Activated CD8-positive, alpha-beta T cell treated with anti-CD3 and anti-CD28 coated beads, Interleukin-2, amount 10 ng/mL, durations not matched to agents 7 days and 5 days (primary cell): ENCODE data around the gene EPHA1. TPM values are rescaled to one million over a fixed set of nuclear protein-coding genes. Genes with fewer than 3 reads are reported as not detected.
"Not testable (repeated sequence)": the region's sequence is repeated elsewhere in the genome, so short reads cannot be mapped to it uniquely, and the experiment has no call there.

Experiments
- ATAC-seq: fragments of 150-1000 bp; cut with Tn5 transposase; one replicate; pipeline ENCODE4 v1.10.0; 2021; ENCODE audit warnings: moderate library complexity
- CTCF ChIA-PET: fragments of 350-600 bp; sonication (Branson Sonifier 250); formaldehyde crosslinking; loops from one replicate; lab custom pipeline; 2021; ENCODE audit warnings: antibody characterized with exemption; lab: Charles Lee
- POLR2A ChIA-PET: fragments of 350-600 bp; sonication (Branson Sonifier 250); formaldehyde crosslinking; loops from one replicate; lab custom pipeline; 2021; ENCODE audit warnings: antibody characterized with exemption; lab: Charles Lee
- DNase-seq: peaks from one replicate; pipeline ENCODE4 v3.0.0-alpha.2; 2020
- H3K27ac Mint-ChIP-seq: one replicate; pipeline ENCODE4 v1.8.0; 2021; ENCODE audit warnings: mild to moderate bottlenecking, mixed read lengths
- H3K27me3 Mint-ChIP-seq: one replicate; pipeline ENCODE4 v1.8.0; 2021; ENCODE audit warnings: low read depth, mixed read lengths
- H3K36me3 Mint-ChIP-seq: one replicate; pipeline ENCODE4 v1.8.0; 2021; ENCODE audit warnings: low read depth, mixed read lengths
- H3K4me1 Mint-ChIP-seq: one replicate; pipeline ENCODE4 v1.8.0; 2021; ENCODE audit warnings: low read depth, mixed read lengths
- H3K4me3 Mint-ChIP-seq: one replicate; pipeline ENCODE4 v1.8.0; 2021; ENCODE audit warnings: mild to moderate bottlenecking, mixed read lengths
- H3K9me3 Mint-ChIP-seq: one replicate; pipeline ENCODE4 v1.8.0; 2022; ENCODE audit warnings: mixed read lengths; ENCODE audit not compliant: insufficient read depth
- total RNA-seq, 2 experiments: library from RNA; stranded (reverse); gene quantifications; one replicate each; pipeline ENCODE4 v1.2.3, GENCODE V29; 2021

The EPHA1 gene
- total RNA-seq, 2 experiments from 2014 or later: 12.4 to 15.7 TPM

DNA sequence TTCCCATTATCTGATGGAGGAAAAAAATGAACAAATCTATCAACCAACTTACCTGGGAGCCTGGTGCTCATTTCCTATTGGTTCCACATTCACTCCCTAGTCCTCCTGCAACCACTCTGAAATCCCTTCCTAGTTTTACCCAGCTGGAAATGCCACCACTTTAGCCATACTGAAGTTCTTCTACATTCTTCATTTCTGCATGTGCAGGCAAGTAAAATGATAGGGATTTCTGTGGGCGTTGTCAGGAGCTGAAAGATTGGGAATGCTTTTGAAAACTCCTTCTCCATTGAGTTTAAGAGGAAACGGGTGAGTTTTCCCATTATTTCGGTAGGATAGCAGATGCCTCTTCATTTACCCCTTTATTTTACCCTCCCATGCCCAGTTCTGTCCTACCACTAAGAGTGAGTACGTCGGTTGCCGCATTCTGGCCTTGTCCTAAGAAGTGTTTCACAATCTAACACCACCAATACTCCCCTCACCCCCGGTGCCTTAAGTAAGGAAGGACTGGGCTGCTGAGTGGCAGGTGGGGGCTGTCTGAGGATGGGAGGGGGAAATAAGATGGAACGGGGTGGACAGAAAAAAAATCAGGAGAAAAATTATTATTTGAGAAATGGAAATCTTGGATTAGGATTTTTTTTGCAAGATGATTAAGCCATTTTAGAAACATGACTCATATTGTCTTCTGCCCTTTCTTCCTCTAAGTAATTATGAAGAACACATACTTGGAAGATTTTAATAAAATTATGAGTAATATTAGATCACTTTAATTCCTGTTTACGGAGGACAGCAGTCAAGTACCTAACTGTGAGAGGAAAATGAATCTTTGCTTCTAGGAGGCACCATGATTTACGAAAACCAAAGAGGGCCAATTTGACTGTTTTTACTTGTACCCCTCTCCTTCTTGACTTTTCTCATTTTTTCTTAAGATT, 21.4 kb upstream of the EPHA1 start:
- ChIA-PET POLR2A (no interaction called here), CTCF (no interaction called here)
- H3K9me3 Mint-ChIP-seq: no peaks in the 10 kb centered on the region
- no peak overlapping the region for H3K4me3 Mint-ChIP-seq
- peaks cover 4% of the 10 kb centered on the region for H3K27me3 Mint-ChIP-seq
- no peak overlapping the region for H3K27ac Mint-ChIP-seq
- H3K36me3 Mint-ChIP-seq: no peaks in the 10 kb centered on the region
- ATAC-seq (no peak), DNase-seq (no peak)
- peaks cover 13% of the 10 kb centered on the region for H3K4me1 Mint-ChIP-seq

DNA sequence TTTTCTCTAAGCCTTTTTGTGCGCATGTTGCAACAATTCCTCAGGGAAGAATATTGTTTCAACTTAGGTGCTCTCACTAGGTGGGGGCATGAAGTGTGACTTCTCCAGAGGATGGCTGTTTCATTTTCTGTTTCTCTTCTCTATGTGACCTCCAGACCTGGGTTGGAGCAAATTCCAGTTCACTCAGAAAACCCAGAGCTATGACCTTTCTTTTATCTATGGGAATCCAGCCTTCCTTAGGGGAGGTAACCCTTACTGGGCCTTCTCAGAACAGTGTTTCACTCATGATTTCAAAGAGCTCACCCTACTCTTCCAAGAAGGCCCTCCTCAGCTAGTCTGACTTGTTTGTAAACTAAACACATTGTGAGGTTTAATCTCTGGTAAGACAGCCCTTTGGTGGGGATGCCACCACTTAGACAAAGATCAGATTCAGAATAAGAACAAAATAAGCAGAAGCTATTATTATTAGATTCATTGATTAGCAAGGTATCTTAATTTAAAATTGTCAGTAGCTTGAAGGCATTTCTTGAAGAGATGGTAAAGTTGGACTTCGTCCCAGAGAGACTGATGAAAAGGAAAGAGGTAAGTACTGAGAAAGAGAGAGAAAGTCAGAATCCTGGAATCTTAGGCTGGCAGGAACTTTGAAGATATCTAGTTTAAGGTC, 18.0 kb upstream of the EPHA1 start:
- Mint-ChIP-seq H3K4me1 (peaks cover 13% of the 10 kb centered on the region), H3K9me3 (no peaks in the 10 kb centered on the region), H3K27ac (no peak overlapping the region), H3K4me3 (peak overlapping the region; percentile 6), H3K36me3 (no peaks in the 10 kb centered on the region), H3K27me3 (peaks cover 1% of the 10 kb centered on the region)
- CTCF ChIA-PET: interaction anchor here (1.1 to 1.6 kb wide), 3 partner anchors 10 to 211 kb away, joined by 4 to 10 read pairs (median 7); no protein-coding TSS in a partner anchor
- POLR2A ChIA-PET: no interaction called here
- ATAC-seq (peak; percentile 44), DNase-seq (no peak)

DNA sequence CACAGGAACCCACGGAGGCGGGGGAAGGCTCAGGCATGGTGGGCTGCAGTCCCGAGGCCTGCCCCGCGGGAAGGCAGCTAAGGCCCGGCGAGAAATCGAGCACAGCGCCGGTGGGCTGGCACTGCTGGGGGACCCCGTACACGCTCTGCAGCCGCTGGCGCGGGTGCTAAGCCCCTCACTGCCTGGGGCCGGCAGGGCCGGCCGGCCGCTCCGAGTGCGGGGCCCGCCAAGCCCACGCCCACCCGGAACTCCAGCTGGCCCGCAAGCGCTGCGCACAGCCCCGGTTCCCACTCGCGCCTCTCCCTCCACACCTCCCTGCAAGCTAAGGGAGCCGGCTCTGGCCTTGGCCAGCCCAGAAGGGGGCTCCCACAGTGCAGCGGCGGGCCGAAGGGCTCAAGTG, 15.8 kb upstream of the EPHA1 start:
- H3K27me3 Mint-ChIP-seq, H3K4me3 Mint-ChIP-seq, H3K9me3 Mint-ChIP-seq, H3K36me3 Mint-ChIP-seq, POLR2A ChIA-PET, DNase-seq, H3K27ac Mint-ChIP-seq, ATAC-seq: not testable (repeated sequence)
- H3K4me1 Mint-ChIP-seq: peaks cover 13% of the 10 kb centered on the region
- CTCF ChIA-PET: interaction anchor here (1.2 kb wide), 1 partner anchor 8 kb away, joined by 4 read pairs; no protein-coding TSS in a partner anchor

DNA sequence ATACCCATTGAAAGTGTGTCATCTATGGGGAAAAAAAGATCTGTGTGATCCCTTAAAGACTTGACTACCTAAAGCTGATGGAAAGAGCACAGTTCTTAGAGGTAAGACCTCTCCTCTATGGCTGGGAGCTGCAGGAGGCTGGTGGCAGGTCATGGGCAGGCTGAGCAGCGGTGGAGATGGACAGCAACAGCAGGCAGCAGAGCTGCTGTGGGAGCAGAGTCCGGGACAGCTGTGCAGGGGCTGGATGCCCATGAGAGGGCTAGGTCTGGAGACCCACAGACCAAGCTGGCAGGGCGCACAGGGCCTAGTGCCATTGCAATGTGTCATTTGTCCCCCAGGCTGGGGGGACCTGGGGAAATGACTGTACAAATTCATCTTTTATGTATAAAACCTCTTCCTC, 13.4 kb upstream of the EPHA1 start:
- no peaks in the 10 kb centered on the region for H3K9me3 Mint-ChIP-seq
- CTCF ChIA-PET: interaction anchor here (0.8 to 1.5 kb wide), 2 partner anchors 34 to 182 kb away, joined by 3 to 4 read pairs; no protein-coding TSS in a partner anchor
- H3K4me1 Mint-ChIP-seq: peaks cover 13% of the 10 kb centered on the region
- POLR2A ChIA-PET: interaction anchor here (0.5 kb wide), 1 partner anchor 19 kb away, joined by 4 read pairs; no protein-coding TSS in a partner anchor
- no peak overlapping the region for H3K27ac Mint-ChIP-seq
- DNase-seq (no peak), ATAC-seq (no peak)
- H3K4me3 Mint-ChIP-seq: no peak overlapping the region
- H3K27me3 Mint-ChIP-seq: no peaks in the 10 kb centered on the region
- H3K36me3 Mint-ChIP-seq: no peaks in the 10 kb centered on the region

DNA sequence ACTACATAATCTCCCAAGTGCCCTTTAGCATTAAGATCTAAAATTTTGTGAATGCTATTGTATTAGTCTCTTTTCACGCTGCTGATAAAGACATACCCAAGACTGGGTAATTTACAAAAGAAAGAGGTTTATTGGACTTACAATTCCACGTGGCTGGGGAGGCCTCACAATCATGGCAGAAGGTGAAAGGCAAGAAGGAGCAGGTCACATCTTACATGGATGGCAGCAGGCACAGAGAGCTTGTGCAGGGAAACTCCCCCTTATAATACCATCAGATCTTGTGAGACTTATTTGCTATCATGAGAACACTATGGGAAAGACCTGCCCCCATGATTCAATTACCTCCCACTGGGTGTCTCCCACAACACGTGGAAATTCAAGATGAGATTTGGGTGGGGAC, 12.0 kb upstream of the EPHA1 start:
- H3K4me3 Mint-ChIP-seq, H3K36me3 Mint-ChIP-seq, H3K27me3 Mint-ChIP-seq, H3K27ac Mint-ChIP-seq, H3K4me1 Mint-ChIP-seq, DNase-seq, H3K9me3 Mint-ChIP-seq, ATAC-seq: not testable (repeated sequence)
- POLR2A ChIA-PET: interaction anchor here (0.6 kb wide), 1 partner anchor 13 kb away, joined by 4 read pairs; no protein-coding TSS in a partner anchor
- CTCF ChIA-PET: interaction anchor here (0.6 kb wide), 1 partner anchor 180 kb away, joined by 3 read pairs; no protein-coding TSS in a partner anchor

DNA sequence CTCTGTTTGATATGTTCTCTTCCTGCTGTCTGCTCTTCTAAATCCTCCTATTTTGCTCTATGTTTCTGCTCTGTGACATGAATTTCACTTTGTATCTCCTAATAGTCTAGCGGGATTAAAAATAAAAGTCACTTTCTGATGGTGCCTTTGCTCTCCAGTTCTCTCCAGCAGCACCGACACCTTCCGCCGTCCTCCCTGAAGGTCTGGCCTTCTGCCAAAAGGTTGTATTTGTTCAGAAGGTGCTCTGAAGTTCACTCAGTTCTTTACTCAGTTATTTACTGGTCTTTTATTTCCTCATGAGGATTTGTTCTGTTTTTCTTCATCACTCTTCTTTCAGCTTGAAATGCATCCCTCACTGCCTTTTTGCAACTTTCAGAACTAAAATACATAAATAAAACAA, 11.2 kb upstream of the EPHA1 start:
- Mint-ChIP-seq H3K27me3 (no peaks in the 10 kb centered on the region), H3K27ac (no peak overlapping the region), H3K36me3 (no peaks in the 10 kb centered on the region), H3K4me3 (no peak overlapping the region), H3K4me1 (no peaks in the 10 kb centered on the region), H3K9me3 (no peaks in the 10 kb centered on the region)
- ChIA-PET CTCF (interaction anchor here (0.6 kb wide), 1 partner anchor 179 kb away, joined by 3 read pairs; no protein-coding TSS in a partner anchor), POLR2A (no interaction called here)
- ATAC-seq (no peak), DNase-seq (no peak)

DNA sequence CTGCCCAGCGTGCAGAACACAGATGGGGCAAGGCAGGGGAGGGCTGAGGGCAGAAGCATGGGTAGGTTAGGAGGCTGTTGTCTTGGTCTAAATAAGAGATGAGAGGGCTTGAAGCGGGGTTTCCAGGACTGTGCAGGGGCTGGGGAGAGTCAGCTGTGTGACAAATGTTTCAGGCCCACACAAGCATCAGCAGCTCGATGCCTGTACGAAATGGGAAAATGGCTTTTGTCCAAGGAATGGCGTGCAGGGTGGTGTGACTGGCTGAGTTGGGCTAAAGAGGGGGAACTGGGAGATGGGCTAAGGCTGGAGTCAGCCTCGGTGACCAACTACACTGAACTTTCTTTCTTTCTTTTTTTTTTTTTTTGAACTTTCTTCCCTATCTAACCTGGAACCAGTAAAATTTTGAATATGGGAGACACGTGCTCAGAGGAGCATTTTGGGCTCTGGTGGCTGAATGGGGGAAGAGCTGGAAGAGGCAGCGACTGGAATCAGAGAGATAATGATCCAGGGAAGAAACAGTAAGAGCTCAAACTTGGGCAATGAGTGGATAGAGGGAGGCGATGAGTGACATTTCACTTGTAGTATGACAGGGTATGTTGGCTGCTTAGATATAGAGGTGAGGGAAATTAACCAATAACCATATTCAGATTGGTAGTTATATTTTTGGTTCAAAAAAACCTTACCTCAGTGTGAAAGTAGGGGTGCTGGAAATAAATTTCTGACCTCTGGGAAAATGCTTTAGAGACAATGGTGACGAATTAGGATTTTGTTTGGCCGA, 10.2 kb upstream of the EPHA1 start:
- ATAC-seq: no peak
- ChIA-PET CTCF (interaction anchor here (5.1 kb wide), 1 partner anchor 177 kb away, joined by 88 read pairs; no protein-coding TSS in a partner anchor), POLR2A (no interaction called here)
- DNase-seq: no peak
- Mint-ChIP-seq H3K4me1 (no peaks in the 10 kb centered on the region), H3K36me3 (no peaks in the 10 kb centered on the region), H3K27me3 (no peaks in the 10 kb centered on the region), H3K27ac (no peak overlapping the region), H3K9me3 (no peaks in the 10 kb centered on the region), H3K4me3 (no peak overlapping the region)

DNA sequence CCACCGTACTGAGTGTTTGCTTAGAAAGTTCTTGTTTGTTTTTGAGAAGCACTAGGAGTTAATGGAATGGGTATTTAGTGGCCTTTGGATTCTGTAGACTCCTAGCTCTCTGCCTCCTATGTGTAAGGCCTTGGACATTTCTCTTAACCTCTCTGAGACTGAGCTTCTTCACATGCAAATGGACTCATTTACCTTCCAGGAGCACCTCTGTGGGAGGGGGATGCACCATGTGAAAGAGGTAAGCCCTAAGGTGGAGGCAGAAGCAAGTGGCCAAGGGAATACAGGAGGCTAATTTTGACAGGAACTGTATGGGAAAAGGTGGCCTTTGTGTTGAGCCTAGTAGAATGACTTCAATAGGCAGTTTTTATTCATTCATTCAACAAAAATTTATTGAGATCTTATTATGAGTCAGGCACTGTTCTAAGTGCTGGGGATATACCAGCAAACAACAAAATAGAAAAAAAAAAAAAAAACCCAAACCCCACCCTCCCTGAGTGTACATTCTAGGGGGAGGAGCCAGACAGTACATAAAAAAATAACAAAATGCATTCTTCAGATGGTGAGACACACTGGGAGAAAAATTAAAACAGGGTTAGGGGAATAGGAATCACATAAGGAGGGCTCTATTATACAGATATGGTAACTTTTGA, 9.2 kb upstream of the EPHA1 start:
- DNase-seq: no peak

DNA sequence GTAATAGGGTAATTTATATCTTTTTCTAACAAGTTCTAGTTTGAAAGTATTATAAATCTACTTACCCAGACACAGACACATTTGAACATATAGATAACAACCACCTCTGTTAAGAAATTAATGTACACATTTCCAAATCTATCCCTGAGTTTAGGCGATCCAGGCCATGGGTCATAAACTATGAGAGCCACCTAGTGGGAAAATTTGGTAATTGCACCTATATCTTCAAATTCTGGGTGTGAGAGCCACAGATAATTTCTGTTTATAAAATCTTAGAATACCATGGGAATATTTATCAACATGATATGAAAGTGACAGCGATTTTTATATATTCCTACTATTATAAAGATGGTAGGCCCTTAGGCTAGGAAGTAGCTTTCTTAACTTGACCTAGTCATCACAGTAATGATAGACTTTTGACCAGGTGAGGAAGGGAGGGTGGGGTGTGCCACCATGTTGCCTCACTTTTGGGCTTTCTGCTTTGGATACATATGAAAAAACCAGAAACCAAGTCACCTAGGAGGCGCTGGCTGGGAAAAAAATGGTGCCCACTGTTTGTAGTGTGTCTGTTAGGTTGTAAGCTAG, 8.0 kb upstream of the EPHA1 start:
- peak; percentile 57 for ATAC-seq
- no peaks in the 10 kb centered on the region for H3K27me3 Mint-ChIP-seq
- no peak for DNase-seq

More for the DNA sequence above, 9.2 kb upstream of the EPHA1 start:
- Mint-ChIP-seq H3K4me1 (no peaks in the 10 kb centered on the region), H3K36me3 (no peaks in the 10 kb centered on the region), H3K27me3 (no peaks in the 10 kb centered on the region), H3K4me3 (no peak overlapping the region), H3K27ac (no peak overlapping the region), H3K9me3 (no peaks in the 10 kb centered on the region)
- CTCF ChIA-PET: interaction anchor here (0.8 to 5.1 kb wide), 18 partner anchors 9 to 319 kb away, joined by 3 to 88 read pairs (median 6); partner anchors contain the start of gene EPHA1
- POLR2A ChIA-PET: no interaction called here
- no peak for ATAC-seq

DNA sequence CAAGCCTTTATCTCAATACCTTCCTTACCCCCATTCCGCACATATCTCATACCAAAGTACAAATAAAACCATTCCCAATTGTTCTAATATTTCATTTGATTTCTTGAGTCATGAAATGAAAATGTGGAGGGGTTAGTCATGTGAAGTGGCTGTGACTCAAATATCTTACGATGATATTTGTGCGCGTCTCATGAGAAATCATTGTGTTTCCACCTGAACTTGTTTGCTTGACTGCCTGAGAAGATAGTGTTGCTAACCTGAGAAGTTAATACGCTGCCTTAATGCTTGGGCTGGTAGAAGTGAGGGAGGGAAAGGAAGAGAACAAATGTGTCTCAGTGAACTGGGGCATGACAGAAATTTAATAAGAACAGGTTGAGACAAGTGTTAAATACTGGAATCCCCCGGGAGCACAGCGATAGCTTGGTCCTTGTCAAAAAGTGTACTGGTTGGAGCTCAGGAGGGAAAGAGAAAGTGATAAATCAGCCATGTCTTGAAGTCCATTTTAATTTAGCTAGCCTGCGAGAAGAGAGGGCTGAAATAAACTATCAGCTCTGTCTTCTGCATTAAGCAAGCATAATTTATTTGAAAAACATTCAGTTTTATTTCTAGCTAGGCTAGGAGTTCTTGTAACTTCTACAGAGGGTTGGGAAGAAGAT, 7.2 kb upstream of the EPHA1 start:
- H3K4me1 Mint-ChIP-seq: peaks cover 3% of the 10 kb centered on the region
- H3K27ac Mint-ChIP-seq: no peak overlapping the region
- no peaks in the 10 kb centered on the region for H3K9me3 Mint-ChIP-seq
- H3K27me3 Mint-ChIP-seq: no peaks in the 10 kb centered on the region
- DNase-seq (no peak), ATAC-seq (no peak)
- H3K4me3 Mint-ChIP-seq: no peak overlapping the region
- ChIA-PET CTCF (interaction anchor here (0.5 to 5.1 kb wide), 27 partner anchors 10 to 414 kb away, joined by 3 to 88 read pairs (median 8); partner anchors contain the start of genes EPHA1 and ZYX), POLR2A (interaction anchor here (1.3 kb wide), 1 partner anchor 35 kb away, joined by 4 read pairs; no protein-coding TSS in a partner anchor)
- H3K36me3 Mint-ChIP-seq: no peaks in the 10 kb centered on the region

More for the DNA sequence above, 8.0 kb upstream of the EPHA1 start:
- no peak overlapping the region for H3K27ac Mint-ChIP-seq
- H3K4me1 Mint-ChIP-seq: no peaks in the 10 kb centered on the region
- H3K4me3 Mint-ChIP-seq: no peak overlapping the region
- H3K36me3 Mint-ChIP-seq: no peaks in the 10 kb centered on the region
- H3K9me3 Mint-ChIP-seq: no peaks in the 10 kb centered on the region
- CTCF ChIA-PET: interaction anchor here (0.7 to 5.1 kb wide), 35 partner anchors 8 to 536 kb away, joined by 3 to 88 read pairs (median 6); partner anchors contain the start of gene EPHA1
- POLR2A ChIA-PET: interaction anchor here (0.7 to 1.3 kb wide), 2 partner anchors 36 to 115 kb away, joined by 3 to 4 read pairs; no protein-coding TSS in a partner anchor
